KBM-7 (cell line): ENCODE results near the gene MISP.
A peak's percentile ranks its signal among the peaks of the same experiment; 100 is the strongest.
"Not testable (repeated sequence)": the region's sequence is repeated elsewhere in the genome, so short reads cannot be mapped to it uniquely, and the experiment has no call there.

Source experiments
- DNase-seq: peaks from one replicate; pipeline ENCODE4 v3.0.0-alpha.2; 2015
- in situ Hi-C: fragments of 300-500 bp; cut with MboI; formaldehyde crosslinking; loops from 2 replicates; pipeline ENCODE4 v1.14.3; 2020; ENCODE audit warnings: low sequenced_read_pairs, low pct_unique_long_range_greater_than_20kb, mixed read lengths

Gene MISP

DNA sequence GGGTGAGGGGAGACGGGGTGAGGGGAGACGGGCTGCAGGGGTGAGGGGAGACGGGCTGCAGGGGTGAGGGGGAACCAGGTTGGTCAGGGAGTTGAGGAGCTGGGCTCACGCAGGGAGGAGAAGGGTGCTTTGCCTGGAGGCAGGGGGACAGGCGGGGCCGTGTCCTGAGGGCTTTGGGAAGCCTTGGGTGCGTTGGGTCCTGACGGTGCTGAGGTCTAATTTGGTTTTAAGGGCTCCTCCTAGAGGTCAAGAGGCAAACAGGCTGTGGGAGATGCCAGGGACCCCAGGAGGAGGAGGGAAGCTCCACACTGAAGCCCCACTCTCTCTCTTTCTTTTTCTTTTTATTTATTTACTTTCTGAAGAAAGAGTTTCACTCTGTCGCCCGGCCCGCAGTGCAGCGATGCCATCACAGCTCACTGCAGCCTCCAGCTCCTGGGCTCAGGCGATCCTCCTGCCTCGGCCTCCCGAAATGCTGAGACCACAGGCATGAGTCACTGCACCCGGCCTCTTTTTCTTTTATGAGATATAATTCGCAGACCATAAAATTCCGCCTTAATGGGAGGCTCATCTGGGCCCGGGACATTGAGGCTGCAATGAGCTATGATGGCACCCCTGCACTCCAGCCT, 9.3 kb upstream of the MISP start:
- in situ Hi-C loops = no loop called here
- peak; percentile 49 for DNase-seq

DNA sequence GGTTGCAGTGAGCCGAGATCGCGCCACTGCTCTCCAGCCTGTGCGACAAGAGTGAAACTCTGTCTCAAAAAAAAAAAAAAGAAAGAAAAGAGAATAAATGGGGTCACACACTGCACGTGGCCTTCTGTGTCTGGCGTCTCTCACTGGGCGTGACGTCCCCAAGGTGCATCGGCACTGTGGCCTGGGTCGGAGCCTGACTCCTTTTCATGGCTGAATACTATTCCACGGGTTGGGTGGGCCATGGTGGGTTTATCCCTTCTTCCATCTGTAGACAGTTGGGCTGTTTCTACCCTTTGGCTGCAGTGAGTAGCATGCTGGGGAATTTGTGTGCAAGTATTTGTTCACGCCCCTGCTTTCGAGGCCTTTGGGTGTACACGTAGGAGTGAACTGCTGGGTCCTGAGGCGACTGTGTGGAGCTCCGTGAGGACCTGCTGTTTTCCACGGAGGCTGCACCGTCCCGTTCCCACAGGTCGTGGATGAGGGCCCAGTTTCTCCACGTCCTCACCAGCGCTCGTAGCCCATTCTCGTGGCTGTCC, 8.3 kb upstream of the MISP start:
- in situ Hi-C loops = no loop called here
- DNase-seq = no peak

- DNase-seq = no peak
These were observed 7.7 kb upstream of the MISP start for GRCh38 chr19:743168-743687.

DNA sequence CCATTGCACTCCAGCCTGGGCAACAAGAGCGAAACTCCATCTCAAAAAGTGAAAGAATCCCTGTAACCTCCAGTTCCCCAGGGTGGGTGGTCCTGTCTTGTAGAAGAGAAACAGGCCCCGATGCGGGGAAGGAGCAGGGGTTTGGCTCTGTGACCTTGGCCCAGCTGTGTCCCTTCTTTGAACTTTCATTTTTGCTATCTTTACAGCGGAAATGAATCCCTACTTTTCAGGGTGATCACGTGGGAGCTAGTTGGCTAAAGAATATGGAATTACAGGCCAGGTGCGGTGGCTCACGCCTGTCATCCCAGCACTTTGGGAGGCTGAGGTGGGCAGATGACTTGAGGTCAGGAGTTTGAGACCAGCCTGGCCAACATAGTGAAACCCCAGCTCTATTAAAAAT, 5.8 kb upstream of the MISP start:
- in situ Hi-C loops, DNase-seq: not testable (repeated sequence)

More at GRCh38 chr19:743168-743687, 7.7 kb upstream of the MISP start:
- in situ Hi-C loops = no loop called here

- DNase-seq = no peak
- in situ Hi-C loops = no loop called here
These were observed 4.6 kb upstream of the MISP start for GRCh38 chr19:746208-746819.

DNA sequence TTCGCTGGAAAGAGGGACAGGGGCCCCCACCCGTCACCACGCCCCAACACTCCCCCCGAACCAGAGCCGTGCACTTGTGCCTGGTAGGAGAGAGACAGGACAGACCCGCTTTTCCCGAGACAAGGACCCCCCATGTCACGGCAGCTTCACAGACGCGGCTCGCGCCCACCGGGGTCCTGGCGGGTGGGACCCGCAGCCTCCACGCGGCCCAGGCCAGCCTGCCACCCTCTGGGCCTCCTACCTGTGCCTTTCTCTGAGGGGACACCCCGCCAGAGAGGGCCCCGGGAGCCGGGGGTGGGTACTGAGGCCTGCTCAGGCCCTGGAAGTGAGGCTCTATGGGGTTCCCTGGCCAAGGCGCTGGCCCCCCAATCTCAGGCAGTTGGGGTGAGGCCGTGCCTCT, 4.0 kb upstream of the MISP start:
- in situ Hi-C loops = no loop called here
- DNase-seq = no peak

DNA sequence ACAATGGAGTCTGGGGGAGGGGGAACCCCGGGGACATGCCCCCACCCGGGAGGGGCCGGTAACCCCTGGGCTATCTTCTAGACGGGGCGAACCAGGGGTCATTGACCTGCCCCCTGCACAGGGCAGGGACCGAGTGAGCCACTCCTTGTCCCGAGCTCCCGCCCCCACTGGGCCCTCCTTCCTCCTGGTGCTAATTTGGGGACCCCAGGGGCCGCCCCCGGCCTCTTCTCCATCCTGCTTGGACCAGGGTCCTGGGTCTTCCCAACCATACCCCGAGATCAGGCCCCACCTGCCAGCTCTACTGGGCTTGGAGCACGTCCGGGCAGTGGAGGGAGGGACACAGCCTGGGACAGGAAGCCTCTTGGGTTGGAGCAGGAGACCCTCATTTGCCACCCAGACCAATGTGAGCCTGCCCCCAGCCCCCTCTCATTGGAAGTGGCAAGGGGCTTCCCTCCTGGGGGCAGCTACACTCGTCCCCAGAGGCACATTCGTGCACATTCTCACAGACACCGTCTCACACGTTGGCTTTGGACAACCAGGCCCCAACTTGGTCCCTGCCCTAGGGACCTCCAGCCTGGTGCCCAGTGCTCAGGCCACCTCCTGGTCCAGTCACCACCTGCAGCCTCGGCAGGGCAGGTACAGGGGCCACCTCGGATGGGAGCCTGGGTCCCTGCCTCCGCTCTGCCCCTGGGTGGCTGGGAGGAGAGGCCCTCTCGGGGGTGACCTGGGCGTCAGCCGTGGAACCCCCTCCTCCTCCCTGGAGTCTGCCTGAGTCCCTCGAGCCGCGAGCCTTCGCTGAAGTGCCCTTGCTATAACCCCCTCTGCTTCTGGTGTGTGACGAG, 3.3 kb upstream of the MISP start:
- DNase-seq = no peak
- in situ Hi-C loops = no loop called here

DNA sequence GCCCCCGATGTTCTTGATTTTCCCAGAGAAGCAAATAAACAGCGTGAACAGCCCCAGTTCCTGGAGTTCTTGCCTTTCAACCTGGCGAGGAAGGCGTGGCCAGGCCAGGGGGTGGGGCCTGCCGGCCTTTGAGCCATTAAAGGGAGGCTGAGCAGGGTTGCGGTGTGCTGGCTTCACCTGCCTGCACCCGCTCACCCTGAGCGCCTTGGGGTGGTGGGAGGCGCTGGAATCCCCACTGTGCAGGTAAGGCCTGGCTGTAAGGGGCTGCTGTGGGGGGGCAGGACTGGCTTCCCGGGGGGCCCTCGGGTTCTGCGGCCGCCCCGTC, 2.7 kb upstream of the MISP start:
- in situ Hi-C loops = no loop called here
- DNase-seq = no peak

DNA sequence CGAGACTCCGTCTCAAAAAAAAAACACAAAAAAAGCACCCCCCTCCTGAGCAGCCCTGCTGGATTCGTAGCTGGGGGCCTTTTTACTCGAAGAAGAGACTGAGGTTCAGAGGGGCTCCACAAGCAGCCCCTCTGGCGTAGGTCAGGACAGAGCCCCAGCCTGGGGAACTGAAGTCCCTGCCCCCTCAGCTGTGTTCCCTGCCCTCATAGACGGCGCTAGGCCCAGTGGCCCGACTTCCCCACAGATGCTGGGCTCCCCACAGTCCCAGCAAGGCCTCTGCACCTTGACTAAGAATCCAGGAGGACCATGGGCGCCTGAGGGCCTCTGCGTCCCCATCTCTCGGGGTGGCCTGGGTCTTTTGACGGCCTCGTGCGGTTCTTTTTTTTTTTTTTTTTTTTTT, 1.1 kb upstream of the MISP start:
- DNase-seq = no peak
- in situ Hi-C loops = no loop called here

GRCh38 chr19:751501-752341, 809 bp downstream of the MISP start:
- DNase-seq = no peak
- in situ Hi-C loops = no loop called here

GRCh38 chr19:752652-753517, 2.0 kb downstream of the MISP start:
- in situ Hi-C loops = no loop called here
- peak; percentile 56 for DNase-seq

DNA sequence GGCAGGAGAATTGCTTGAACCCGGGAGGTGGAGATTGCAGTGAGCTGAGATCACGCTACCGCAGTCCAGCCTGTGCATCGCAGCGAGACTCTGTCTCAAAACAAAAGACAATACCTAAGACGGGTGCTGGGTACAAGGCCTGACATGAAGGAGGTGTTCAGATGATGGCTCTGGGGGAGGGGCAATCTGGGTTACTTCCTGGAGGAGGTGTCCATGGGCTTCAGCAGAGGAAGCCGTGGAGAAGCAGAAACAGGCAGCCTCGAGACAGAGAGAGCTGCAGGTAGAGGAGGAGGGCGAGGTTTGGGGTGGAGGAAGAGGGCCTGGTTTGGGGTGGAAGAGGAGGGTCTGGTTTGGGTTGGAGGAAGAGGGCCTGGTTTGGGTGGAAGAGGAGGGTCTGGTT, 3.6 kb downstream of the MISP start:
- in situ Hi-C loops = no loop called here
- DNase-seq = no peak

DNA sequence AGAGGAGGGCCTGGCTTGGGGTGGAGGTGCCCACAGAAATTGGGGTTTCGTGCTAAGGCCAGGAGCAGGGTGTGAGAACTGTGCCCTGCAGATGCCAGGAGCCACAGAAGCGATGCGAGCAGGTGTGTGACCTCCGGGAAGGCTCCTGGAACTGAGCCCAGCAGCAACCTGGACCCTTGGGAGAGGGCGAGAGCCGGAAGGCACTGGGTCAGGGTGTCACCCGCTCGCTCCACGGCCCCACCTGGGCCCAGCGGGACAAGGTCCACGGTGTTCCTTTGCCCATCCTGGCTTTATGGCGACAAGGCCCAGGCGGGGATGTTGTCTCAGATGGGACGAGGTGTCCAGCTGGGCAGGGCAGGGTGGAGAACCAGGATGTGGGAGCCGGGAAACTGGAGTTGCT, 4.2 kb downstream of the MISP start:
- DNase-seq = no peak
- in situ Hi-C loops = no loop called here

- DNase-seq = peak; percentile 22
- in situ Hi-C loops = no loop called here
These were observed 5.3 kb downstream of the MISP start for GRCh38 chr19:756236-756635.

- in situ Hi-C loops = no loop called here
- no peak for DNase-seq
These were observed 6.1 kb downstream of the MISP start for GRCh38 chr19:756821-757688.

DNA sequence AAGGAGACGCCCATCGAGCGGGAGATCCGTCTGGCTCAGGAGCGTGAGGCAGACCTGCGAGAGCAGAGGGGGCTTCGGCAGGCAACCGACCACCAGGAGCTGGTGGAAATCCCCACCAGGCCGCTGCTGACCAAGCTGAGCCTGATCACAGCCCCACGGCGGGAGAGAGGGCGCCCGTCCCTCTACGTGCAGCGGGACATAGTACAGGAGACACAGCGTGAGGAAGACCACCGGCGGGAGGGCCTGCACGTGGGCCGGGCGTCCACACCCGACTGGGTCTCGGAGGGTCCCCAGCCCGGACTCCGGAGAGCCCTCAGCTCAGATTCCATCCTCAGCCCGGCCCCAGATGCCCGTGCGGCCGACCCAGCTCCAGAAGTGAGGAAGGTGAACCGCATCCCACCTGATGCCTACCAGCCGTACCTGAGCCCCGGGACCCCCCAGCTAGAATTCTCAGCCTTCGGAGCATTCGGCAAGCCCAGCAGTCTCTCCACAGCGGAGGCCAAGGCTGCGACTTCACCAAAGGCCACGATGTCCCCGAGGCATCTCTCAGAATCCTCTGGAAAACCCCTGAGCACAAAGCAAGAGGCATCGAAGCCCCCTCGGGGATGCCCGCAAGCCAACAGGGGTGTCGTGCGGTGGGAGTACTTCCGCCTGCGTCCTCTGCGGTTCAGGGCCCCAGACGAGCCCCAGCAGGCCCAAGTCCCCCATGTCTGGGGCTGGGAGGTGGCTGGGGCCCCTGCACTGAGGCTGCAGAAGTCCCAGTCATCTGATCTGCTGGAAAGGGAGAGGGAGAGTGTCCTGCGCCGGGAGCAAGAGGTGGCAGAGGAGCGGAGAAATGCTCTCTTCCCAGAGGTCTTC, 7.1 kb downstream of the MISP start:
- no peak for DNase-seq
- in situ Hi-C loops = no loop called here

DNA sequence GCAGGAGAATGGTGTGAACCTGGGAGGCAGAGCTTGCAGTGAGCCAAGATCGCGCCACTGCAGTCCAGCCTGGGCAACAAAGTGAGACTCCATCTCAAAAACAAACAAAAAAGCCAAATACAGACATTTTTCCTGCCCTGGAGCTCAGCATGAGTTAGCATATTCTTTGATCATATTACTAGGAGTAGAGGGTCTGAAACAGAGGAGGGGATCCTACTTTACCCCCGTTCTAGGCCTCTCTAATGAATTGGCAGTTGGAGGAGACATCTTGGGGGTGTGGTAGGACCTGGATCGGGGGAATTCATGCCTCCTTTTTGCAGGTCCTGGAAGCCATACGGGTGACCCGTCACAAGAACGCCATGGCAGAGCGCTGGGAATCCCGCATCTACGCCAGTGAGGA, 12.3 kb downstream of the MISP start:
- no peak for DNase-seq
- in situ Hi-C loops = no loop called here
